Naive B cell (primary cell): ENCODE results near the gene RAB44. TPM values are rescaled to one million over a fixed set of nuclear protein-coding genes. Genes with fewer than 3 reads are reported as not detected.

Source experiments
- ATAC-seq, 2 donors: fragments of 150-1000 bp; cut with Tn5 transposase; 2 replicates each; pipeline ENCODE4 v1.10.0; 2021; ENCODE audit warnings: low read depth in 2 of 2, mild to moderate bottlenecking in 2 of 2, moderate library complexity in 2 of 2
- DNase-seq: peaks from one replicate; pipeline ENCODE4 v3.0.0; 2022
- H3K27ac Mint-ChIP-seq, 6 donors: one replicate each; pipeline ENCODE4 v1.8.0; 2020 to 2022; ENCODE audit warnings: mild to moderate bottlenecking in 6 of 6, mixed read lengths in 6 of 6, moderate library complexity in 5 of 6, inconsistent platforms in 2 of 6
- H3K27me3 Mint-ChIP-seq, 3 donors: one replicate each; pipeline ENCODE4 v1.8.0; 2021 to 2022; ENCODE audit warnings: mixed read lengths in 3 of 3, mild to moderate bottlenecking in 1 of 3
- H3K36me3 Mint-ChIP-seq, 2 donors: one replicate each; pipeline ENCODE4 v1.8.0; 2020 to 2022; ENCODE audit warnings: mixed read lengths in 2 of 2, inconsistent platforms in 1 of 2, mild to moderate bottlenecking in 1 of 2
- H3K4me1 Mint-ChIP-seq, 3 donors: one replicate each; pipeline ENCODE4 v1.8.0; 2020 to 2022; ENCODE audit warnings: mixed read lengths in 3 of 3, inconsistent platforms in 1 of 3, mild to moderate bottlenecking in 1 of 3, moderate library complexity in 1 of 3
- H3K4me3 Mint-ChIP-seq, 8 donors: one replicate each; pipeline ENCODE4 v1.8.0; 2020 to 2022; ENCODE audit warnings: mild to moderate bottlenecking in 8 of 8, mixed read lengths in 8 of 8, moderate library complexity in 8 of 8, inconsistent platforms in 2 of 8
- H3K9me3 Mint-ChIP-seq, 7 donors: one replicate each; pipeline ENCODE4 v1.8.0; 2020 to 2022; ENCODE audit warnings: mixed read lengths in 7 of 7, mild to moderate bottlenecking in 5 of 7, inconsistent platforms in 2 of 7, moderate library complexity in 1 of 7
- polyA plus RNA-seq, 6 donors: library from polyadenylated mRNA; unstranded; fragments of 300-500 nt; fragmentation: Illumina TruSeq; gene quantifications; one replicate each; pipeline ENCODE4 v1.2.3, GENCODE V29; 2021; ENCODE audit warnings: low read depth in 6 of 6

RAB44 gene
- polyA plus RNA-seq, 6 donors from 2014 or later = not detected

GRCh38 chr6:36777801-36778200, 80.2 kb downstream of the RAB44 start:
- Mint-ChIP-seq H3K4me1 (peaks cover 18 to 29% (median 24%) of the 10 kb centered on the region in 3 donors), H3K9me3 (peaks cover 0 to 3% (median 0%) of the 10 kb centered on the region in 7 donors), H3K4me3 (peak overlapping the region in 1 of 8 donors; percentile 66), H3K36me3 (no peaks in the 10 kb centered on the region), H3K27me3 (peaks cover 7 to 20% (median 20%) of the 10 kb centered on the region in 3 donors), H3K27ac (peak overlapping the region in 1 of 6 donors; percentile 72)
- ATAC-seq (no peak), DNase-seq (no peak)

GRCh38 chr6:36779227-36779626, 81.6 kb downstream of the RAB44 start:
- Mint-ChIP-seq H3K4me1 (peaks cover 19 to 30% (median 24%) of the 10 kb centered on the region in 3 donors), H3K27ac (peak overlapping the region in 2 of 6 donors; percentile 56 to 63), H3K9me3 (peaks cover 0 to 3% (median 0%) of the 10 kb centered on the region in 7 donors), H3K27me3 (peaks cover 10 to 20% (median 20%) of the 10 kb centered on the region in 3 donors), H3K36me3 (no peaks in the 10 kb centered on the region), H3K4me3 (no peak overlapping the region)
- ATAC-seq (no peak), DNase-seq (no peak)

- Mint-ChIP-seq H3K27ac (peak overlapping the region; percentile 10 to 77 (median 64)), H3K4me3 (peak overlapping the region in 7 of 8 donors; percentile 3 to 82 (median 52)), H3K27me3 (peaks cover 10 to 20% (median 14%) of the 10 kb centered on the region in 3 donors), H3K9me3 (peaks cover 0 to under 1% (median 0%) of the 10 kb centered on the region in 7 donors), H3K4me1 (peaks cover 19 to 30% (median 24%) of the 10 kb centered on the region in 3 donors), H3K36me3 (no peaks in the 10 kb centered on the region)
- peak; percentile 68 for ATAC-seq
- DNase-seq = peak; percentile 50
Observed at GRCh38 chr6:36780442-36781177, 83.0 kb downstream of the RAB44 start.

DNA sequence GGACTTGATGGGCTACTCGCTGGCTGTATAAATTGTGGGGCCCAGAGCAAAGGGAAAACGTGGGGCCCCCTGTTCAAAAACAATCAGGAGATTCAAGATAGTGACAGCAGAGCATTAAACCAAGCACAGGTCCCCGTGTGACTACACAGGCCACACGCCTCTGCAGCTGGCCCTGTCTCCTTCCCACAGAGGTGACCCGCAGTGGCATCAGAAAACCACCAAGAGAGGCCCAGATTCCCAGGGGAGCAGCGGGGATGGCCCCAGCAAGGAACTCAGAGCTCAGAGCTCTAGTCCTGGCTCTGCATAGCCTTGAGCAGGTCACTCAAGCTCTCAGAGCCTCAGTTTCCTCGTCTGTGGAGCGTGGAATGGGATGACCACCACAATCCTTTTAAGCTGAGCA, 84.0 kb downstream of the RAB44 start:
- Mint-ChIP-seq H3K4me1 (peaks cover 19 to 30% (median 24%) of the 10 kb centered on the region in 3 donors), H3K4me3 (peak overlapping the region in 2 of 8 donors; percentile 8 to 28), H3K9me3 (no peaks in the 10 kb centered on the region), H3K27me3 (peaks cover 10 to 17% (median 14%) of the 10 kb centered on the region in 3 donors), H3K27ac (peak overlapping the region in 1 of 6 donors; percentile 26), H3K36me3 (no peaks in the 10 kb centered on the region)
- ATAC-seq (no peak), DNase-seq (no peak)

Other genes with a start within 250 kb of the RAB44 start
- 10 to 100 TPM; 16.8 to 57.7 (median 36.3) TPM for gene STK38, start 150.3 kb upstream of the RAB44 start, polyA plus RNA-seq
- 100 to 1,000 TPM; 246 to 396 (median 285) TPM for gene SRSF3, start 103.5 kb upstream of the RAB44 start, polyA plus RNA-seq
- 10 to 100 TPM; 22.9 to 89.9 (median 48.2) TPM for gene CDKN1A, start 19.1 kb upstream of the RAB44 start, polyA plus RNA-seq
- gene CPNE5, start 141.6 kb downstream of the RAB44 start, polyA plus RNA-seq = 100 to 1,000 TPM in 2 of 6 donors, 10 to 100 TPM in 4; 56.9 to 105 (median 92.2) TPM
- 10 to 100 TPM in 2 of 6 donors, 1 to 10 TPM in 4; 4.9 to 12.2 (median 6.8) TPM for gene PPIL1, start 177.0 kb downstream of the RAB44 start, polyA plus RNA-seq
- gene C6orf89, start 188.1 kb downstream of the RAB44 start, polyA plus RNA-seq = 10 to 100 TPM; 24.1 to 37.5 (median 34.4) TPM